Measurements from ENCODE around the gene DPYSL3. TPM values are rescaled to one million over a fixed set of nuclear protein-coding genes. Genes with fewer than 3 reads are reported as not detected.

The DPYSL3 gene
- total RNA-seq, 1 experiment from 2014 or later: 17.2 TPM

DNA sequence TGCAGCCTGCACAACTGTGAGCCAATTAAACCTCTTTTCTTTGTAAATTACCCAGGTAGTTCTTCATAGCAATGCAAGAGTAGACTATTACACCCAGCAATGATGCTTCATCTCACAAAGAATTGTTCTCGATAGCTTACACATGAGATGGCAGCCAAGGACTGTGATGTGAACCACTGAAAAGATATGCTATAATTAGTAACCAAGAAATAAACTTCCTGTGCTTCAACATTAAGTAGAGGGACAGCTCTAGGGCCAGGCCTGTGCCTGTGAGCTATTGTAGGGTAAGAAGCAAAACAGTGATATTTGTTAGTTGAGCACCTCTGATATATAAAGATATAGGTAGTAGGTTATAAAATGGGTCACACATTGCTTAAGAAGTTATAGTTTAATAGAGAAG, 41.8 kb upstream of the DPYSL3 start (continued):
- TF ChIP-seq, protein P1, sequence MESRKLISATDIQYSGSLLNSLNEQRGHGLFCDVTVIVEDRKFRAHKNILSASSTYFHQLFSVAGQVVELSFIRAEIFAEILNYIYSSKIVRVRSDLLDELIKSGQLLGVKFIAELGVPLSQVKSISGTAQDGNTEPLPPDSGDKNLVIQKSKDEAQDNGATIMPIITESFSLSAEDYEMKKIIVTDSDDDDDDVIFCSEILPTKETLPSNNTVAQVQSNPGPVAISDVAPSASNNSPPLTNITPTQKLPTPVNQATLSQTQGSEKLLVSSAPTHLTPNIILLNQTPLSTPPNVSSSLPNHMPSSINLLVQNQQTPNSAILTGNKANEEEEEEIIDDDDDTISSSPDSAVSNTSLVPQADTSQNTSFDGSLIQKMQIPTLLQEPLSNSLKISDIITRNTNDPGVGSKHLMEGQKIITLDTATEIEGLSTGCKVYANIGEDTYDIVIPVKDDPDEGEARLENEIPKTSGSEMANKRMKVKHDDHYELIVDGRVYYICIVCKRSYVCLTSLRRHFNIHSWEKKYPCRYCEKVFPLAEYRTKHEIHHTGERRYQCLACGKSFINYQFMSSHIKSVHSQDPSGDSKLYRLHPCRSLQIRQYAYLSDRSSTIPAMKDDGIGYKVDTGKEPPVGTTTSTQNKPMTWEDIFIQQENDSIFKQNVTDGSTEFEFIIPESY (IDR thresholded peaks at IDR 0.05; ENCODE audit: extremely low read depth, insufficient replicate concordance, low read length): no peak

GRCh38 chr5:147547730-147548129, 37.9 kb upstream of the DPYSL3 start:
- ChIA-PET RAD21 (ENCODE audit: low non-redundant PET in 1 of 2, low total read pairs in 2 of 2, uncharacterized antibody in 2 of 2, unreplicated experiment in 2 of 2) (no interaction called here), POLR2A (no interaction called here)

More at GRCh38 chr5:147547730-147548129, 37.9 kb upstream of the DPYSL3 start:
- no peaks in the 10 kb centered on the region for H3K9me2 ChIP-seq (ENCODE audit: insufficient read depth)
- H3K36me3 ChIP-seq (ENCODE audit: control insufficient read depth in 1 of 2, insufficient read depth in 2 of 2, low read length in 2 of 2): no peaks in the 10 kb centered on the region
- peaks cover 16% of the 10 kb centered on the region; the same call in 1 of the 2 replicates for H3K27me3 ChIP-seq (ENCODE audit: insufficient read depth, low read length)
- H4K20me1 ChIP-seq (ENCODE audit: insufficient read depth): no peaks in the 10 kb centered on the region
- BruUV-seq (replicated peaks): no TSS peak
- no peak overlapping the region for H3K4me3 ChIP-seq (replicated peaks in 1 of 2; ENCODE audit: low read depth in 1 of 2, low read length in 2 of 2)
- TF ChIP-seq, protein P2, sequence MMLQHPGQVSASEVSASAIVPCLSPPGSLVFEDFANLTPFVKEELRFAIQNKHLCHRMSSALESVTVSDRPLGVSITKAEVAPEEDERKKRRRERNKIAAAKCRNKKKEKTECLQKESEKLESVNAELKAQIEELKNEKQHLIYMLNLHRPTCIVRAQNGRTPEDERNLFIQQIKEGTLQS (IDR thresholded peaks at IDR 0.05): no peak
- TF ChIP-seq MAX (IDR thresholded peaks at IDR 0.05): no peak
- no peak for TF ChIP-seq ZNF274 (IDR thresholded peaks at IDR 0.05; ENCODE audit: low read depth, low read length)
- TF ChIP-seq TCF7L2 (IDR thresholded peaks at IDR 0.05; ENCODE audit: borderline replicate concordance, extremely low read depth, insufficient read depth, insufficient read length): no peak
- no peak for TF ChIP-seq ELF1 (IDR thresholded peaks at IDR 0.05; ENCODE audit: borderline replicate concordance, low read depth)
- TF ChIP-seq EZH2 (IDR thresholded peaks at IDR 0.05): no peak
- no peak for TF ChIP-seq REST (IDR thresholded peaks at IDR 0.05; ENCODE audit: low read depth)
- TF ChIP-seq YY1 (IDR thresholded peaks at IDR 0.05; ENCODE audit: extremely low read depth, insufficient replicate concordance, low read depth, low read length): no peak
- TF ChIP-seq SRF (IDR thresholded peaks at IDR 0.05; ENCODE audit: low read depth): no peak
- no peak for TF ChIP-seq ZFX (IDR thresholded peaks at IDR 0.05)
- no peak for TF ChIP-seq JUND (IDR thresholded peaks at IDR 0.05)
- TF ChIP-seq, protein P1 (IDR thresholded peaks at IDR 0.05; ENCODE audit: extremely low read depth, insufficient replicate concordance, low read length): no peak
- no peak for TF ChIP-seq POLR2A (IDR thresholded peaks at IDR 0.05; ENCODE audit: borderline replicate concordance, extremely low read depth, insufficient read depth, insufficient read length)
- no peak overlapping the region for H3K4me2 ChIP-seq (ENCODE audit: low read length)
- no peaks in the 10 kb centered on the region for H3K79me2 ChIP-seq (ENCODE audit: insufficient read depth, low read length)
- CTCF ChIA-PET: interaction anchor here (0.7 kb wide), 1 partner anchor 31 kb away, joined by 3 read pairs; no protein-coding TSS in a partner anchor
- intact Hi-C loops (cut with micrococcal nuclease): no loop called here
- H3K4me1 ChIP-seq (ENCODE audit: control insufficient read depth in 1 of 2, insufficient read depth in 2 of 2, low read length in 2 of 2): no peaks in the 10 kb centered on the region
- no peak overlapping the region for H3K27ac ChIP-seq (ENCODE audit: low read depth, low read length)
- no peak for ATAC-seq
- no peak overlapping the region for H3K9ac ChIP-seq (ENCODE audit: low read length)
- H3K9me3 ChIP-seq (ENCODE audit: control insufficient read depth in 1 of 2, insufficient read depth in 1 of 2, low read depth in 1 of 2, low read length in 2 of 2): no peaks in the 10 kb centered on the region
- H2AFZ ChIP-seq (ENCODE audit: low read depth, low read length, poor library complexity, severe bottlenecking): no peak overlapping the region
- no peak for DNase-seq (ENCODE audit: low read depth, low spot score)
